Activated CD8-positive, alpha-beta memory T cell treated with anti-CD3 and anti-CD28 coated beads for 1 hour (primary cell): ENCODE measurements around the gene LDB2.

Experiments used
- DNase-seq, 2 donors: peaks; one replicate each; pipeline ENCODE4 v3.0.0-alpha.2; 2020; ENCODE audit warnings: low read depth in 1 of 2; ENCODE audit errors: extremely low read depth in 1 of 2

LDB2 gene

GRCh38 chr4:16516796-16517439 lies 381.5 kb downstream of the LDB2 start:
- DNase-seq: no peak

- no peak for DNase-seq
Measured at GRCh38 chr4:16513876-16514275, 384.6 kb downstream of the LDB2 start.

DNA sequence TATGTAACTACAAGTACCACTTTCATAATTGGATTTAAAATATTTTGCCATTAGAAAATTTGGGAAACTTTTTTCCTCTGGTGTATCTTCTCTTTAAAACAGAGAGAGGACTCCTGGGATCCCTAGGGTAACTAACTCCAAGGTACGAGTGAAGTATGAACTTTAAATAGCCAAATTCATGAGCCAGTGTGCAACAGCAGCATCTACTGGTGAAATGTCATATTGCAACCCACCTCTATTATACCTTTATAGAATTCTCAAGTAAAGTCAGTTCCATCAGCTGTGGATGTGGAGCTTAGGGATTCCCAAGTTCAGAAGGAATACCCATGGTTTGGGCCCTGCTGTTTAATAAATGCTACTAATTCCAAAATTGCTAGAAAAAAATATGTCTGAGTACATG lies 389.5 kb downstream of the LDB2 start:
- no peak for DNase-seq

- DNase-seq: no peak
Measured at GRCh38 chr4:16505726-16506125, 392.7 kb downstream of the LDB2 start.

DNA sequence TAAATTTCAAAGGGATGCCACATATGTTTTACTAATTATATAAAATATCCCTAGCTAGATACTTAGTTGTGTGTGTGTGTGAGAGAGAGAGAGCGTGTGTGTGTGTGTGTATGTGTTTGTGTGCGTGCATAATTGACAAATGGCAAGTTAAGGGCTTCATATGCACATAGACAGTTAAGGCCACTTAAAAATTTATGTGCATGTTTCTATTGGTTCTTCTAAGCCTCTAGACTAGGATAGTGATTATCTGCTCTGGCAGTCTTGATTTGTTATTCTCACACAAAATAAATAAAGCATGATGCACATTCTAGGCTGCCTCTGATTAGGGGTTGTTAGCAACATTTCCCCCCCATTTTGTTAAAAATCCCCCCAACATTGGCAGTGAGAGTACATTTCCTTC lies 393.2 kb downstream of the LDB2 start:
- DNase-seq: no peak

GRCh38 chr4:16503421-16504100 lies 394.9 kb downstream of the LDB2 start:
- DNase-seq: no peak

- no peak for DNase-seq
Measured at GRCh38 chr4:16498978-16499377, 399.5 kb downstream of the LDB2 start.

- no peak for DNase-seq
Measured at GRCh38 chr4:16496501-16496900, 401.9 kb downstream of the LDB2 start.

- DNase-seq: no peak
Measured at GRCh38 chr4:16492872-16493271, 405.6 kb downstream of the LDB2 start.

DNA sequence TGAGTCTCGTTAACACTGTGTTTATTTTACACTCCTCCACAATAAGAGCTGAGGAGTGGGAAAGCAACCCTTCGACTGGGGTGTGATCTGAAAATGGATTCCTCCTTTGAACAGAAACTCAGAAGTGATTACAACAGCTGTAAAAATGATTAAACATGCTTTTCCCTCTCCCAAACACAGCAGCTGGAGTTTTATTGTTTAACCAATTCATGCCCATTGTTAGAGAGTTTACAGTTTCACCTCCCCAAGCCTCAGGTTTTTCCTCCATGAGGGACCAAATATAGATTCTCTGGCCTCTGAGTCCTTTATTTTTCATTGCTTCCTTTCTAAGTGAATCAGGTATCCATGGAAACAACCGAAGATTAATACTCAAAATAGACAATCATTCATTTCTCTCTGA lies 409.2 kb downstream of the LDB2 start:
- DNase-seq: no peak

DNA sequence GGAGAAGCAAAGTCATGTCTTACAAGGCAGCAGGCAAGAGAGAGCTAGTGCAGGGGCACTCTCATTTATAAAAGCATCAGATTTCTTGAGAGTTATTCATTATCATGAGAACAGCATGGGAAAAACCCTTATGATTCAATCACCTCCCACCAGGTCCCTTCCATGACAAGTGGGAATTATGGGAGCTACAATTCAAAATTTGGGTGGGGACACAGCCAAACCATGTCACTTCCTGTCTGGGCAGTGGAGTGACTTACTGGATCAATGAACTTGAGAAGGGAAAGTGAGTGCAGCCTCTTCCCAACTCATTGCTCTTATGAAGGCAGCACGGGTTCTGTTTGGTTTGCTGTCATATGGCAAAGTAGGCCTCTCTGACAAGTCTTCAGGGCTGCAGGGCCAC lies 410.4 kb downstream of the LDB2 start:
- no peak for DNase-seq

- no peak for DNase-seq
Measured at GRCh38 chr4:16484711-16485110, 413.7 kb downstream of the LDB2 start.

- no peak for DNase-seq
Measured at GRCh38 chr4:16483540-16483939, 414.9 kb downstream of the LDB2 start.

DNA sequence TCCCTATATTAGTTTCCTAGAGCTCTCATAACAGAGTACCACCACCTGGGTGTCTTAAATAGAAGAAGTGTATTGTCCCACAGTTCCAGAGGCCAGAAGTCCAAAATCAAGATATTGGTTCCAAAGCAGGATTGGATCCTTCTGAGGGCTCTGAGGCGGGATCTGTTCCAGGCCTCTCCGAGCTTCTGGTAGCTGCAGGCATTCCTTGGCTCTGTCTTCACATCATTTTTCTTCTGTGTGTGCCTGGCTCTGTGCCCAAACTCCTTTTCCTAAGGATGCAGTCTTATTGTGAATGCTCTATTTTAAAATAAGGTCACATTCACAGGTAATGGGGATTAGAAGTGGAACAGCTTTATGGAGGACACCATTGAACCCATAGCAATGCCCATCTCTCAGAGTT lies 418.4 kb downstream of the LDB2 start:
- no peak for DNase-seq

DNA sequence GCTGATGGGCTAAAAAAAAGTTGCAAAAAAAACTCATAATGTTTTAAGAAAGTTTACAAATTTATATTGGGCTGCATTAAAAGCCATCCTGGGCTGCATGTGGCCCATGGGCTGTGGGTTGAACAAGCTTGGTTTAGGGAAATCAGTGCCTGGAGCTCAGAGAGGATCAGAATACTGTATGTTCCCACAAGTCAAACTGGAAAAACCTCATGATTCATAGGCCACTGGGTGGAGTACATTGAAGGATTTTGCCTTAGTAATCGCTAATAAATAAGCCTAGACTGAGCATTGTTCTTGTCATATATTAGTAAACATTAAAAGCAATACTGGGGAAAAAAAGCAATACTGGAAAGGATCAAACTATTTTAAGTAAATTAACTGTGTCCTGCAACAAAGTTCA lies 425.9 kb downstream of the LDB2 start:
- DNase-seq: no peak

DNA sequence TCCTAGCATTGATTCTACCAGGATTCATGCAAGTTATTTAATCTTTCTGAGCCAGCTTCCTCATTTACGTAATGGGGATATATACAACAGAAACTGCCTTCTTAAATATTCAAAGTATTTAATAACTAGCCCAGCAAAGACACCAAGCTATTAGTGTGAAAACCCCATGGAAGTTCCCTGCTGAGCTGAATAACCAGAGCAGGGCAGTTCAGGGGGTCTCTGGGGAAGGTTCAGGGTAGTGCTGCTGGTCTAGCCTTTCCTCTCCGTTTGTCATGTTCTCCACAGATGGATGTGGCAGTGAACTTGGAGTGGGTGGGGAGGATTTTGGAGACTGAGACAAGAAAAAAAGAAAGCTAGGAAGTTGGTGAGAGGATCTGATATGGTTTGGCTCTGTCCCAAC lies 431.4 kb downstream of the LDB2 start:
- no peak for DNase-seq

- no peak for DNase-seq
Measured at GRCh38 chr4:16466581-16466980, 431.9 kb downstream of the LDB2 start.

DNA sequence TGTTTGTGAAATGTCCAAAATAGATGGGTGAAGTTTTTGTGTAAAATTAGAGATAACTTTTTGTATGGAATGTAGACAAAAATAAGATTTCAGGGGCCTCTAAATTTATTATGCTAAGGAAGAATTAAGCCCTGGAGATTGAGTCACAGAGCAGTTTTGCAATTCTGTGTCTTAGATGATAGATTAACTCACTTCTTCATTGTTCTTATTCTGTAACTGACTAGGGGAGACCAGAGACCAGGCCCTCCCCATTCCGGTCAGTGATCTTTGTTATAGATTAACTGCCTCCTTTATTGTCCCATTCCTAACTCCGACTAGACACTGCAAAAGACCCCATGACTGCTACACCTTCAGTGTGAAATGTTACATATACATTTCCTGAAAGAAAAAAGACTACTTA lies 433.8 kb downstream of the LDB2 start:
- no peak for DNase-seq

GRCh38 chr4:16462656-16463055 lies 435.8 kb downstream of the LDB2 start:
- DNase-seq: no peak

- no peak for DNase-seq
Measured at GRCh38 chr4:16461362-16461761, 437.1 kb downstream of the LDB2 start.

DNA sequence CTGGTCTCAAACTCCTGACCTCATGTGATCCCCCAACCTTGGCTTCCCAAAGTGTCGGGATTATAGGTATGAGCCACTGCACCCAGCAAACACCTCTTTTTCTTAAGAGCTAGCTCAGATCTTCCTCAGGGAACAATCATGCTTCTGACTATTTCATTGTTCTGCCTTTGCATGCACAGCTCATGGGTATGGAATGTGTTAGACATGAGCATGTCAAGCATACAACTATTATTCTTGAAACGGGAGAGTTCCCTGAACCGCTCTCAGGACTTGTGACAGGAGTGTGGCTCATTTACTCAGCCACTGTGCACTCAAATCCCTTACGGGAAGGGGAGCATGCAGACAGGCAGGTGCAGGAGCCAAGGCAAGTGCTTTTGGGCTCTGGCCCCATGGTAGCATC lies 440.5 kb downstream of the LDB2 start:
- DNase-seq: no peak
